Choroid plexus epithelial cell (primary cell): ENCODE data around the gene TRAPPC8.
A peak's percentile ranks its signal among the peaks of the same experiment; 100 is the strongest.

Source experiments
- DNase-seq: peaks from one replicate; pipeline ENCODE4 v3.0.0-alpha.2; 2010; ENCODE audit warnings: low read depth
- H3K4me3 ChIP-seq: 2 replicates; pipeline ENCODE4 v1.5.1; 2011; ENCODE audit warnings: low read depth, mild to moderate bottlenecking, control low read depth, low read length, moderate library complexity
- TF ChIP-seq, protein P1 (sequence below): conservative IDR thresholded peaks from 2 replicates; pipeline ENCODE4 v1.5.1; 2011; ENCODE audit warnings: low read depth, mild to moderate bottlenecking, control low read depth, inconsistent platforms, low read length, moderate library complexity

The TRAPPC8 gene

DNA sequence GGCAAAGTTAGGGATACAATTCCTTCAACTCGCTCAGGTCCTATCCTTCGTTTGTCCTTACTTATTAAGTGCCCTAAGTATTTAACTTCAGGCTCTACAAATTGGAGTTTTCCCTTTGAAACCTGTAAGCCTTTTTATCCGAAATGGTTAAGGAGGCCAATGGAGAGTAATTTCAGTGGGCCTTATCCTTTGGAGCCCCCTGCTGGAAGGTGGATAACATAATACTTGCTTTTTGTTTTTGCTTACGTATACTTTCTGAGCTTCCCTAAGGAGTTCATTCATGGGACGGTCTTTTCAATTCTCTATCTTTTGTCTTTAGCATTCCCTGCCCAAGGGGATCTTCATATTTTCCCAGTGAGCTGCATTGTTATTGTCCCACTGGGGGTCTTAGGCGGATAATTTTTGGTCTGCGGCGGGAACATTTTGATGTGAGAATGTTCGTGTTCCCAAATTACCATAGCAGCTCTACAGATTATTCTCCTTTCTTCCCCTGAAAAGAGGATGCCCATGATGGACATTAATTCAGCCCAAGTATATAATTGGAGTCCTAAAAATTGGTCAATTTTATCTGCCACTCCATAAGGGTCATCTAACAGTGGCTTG lies 34.4 kb upstream of the TRAPPC8 start:
- DNase-seq = peak; percentile 71
- H3K4me3 ChIP-seq = no peak overlapping the region
- TF ChIP-seq, protein P1, sequence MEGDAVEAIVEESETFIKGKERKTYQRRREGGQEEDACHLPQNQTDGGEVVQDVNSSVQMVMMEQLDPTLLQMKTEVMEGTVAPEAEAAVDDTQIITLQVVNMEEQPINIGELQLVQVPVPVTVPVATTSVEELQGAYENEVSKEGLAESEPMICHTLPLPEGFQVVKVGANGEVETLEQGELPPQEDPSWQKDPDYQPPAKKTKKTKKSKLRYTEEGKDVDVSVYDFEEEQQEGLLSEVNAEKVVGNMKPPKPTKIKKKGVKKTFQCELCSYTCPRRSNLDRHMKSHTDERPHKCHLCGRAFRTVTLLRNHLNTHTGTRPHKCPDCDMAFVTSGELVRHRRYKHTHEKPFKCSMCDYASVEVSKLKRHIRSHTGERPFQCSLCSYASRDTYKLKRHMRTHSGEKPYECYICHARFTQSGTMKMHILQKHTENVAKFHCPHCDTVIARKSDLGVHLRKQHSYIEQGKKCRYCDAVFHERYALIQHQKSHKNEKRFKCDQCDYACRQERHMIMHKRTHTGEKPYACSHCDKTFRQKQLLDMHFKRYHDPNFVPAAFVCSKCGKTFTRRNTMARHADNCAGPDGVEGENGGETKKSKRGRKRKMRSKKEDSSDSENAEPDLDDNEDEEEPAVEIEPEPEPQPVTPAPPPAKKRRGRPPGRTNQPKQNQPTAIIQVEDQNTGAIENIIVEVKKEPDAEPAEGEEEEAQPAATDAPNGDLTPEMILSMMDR = peak; percentile 72

DNA sequence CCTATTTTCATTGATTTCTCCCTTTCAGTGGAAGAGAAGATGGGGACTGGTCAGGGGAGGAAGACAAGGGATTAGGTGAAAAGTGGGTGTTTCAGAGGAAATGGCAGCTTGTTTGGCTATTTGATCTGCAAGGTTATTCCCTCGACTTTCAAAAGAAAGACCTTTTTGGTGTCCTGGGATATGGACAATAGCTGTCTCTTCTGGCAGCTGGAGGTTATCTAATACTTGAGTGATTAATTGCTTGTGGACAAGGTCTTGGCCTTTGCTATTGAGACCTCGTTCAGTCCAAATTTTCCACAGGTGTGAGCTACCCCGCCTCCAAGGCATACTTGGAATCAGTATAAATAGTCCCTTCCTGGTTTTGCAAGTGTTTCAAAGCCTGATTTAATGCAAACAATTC lies 33.3 kb upstream of the TRAPPC8 start:
- TF ChIP-seq, protein P1 = no peak
- no peak for DNase-seq
- no peak overlapping the region for H3K4me3 ChIP-seq

DNA sequence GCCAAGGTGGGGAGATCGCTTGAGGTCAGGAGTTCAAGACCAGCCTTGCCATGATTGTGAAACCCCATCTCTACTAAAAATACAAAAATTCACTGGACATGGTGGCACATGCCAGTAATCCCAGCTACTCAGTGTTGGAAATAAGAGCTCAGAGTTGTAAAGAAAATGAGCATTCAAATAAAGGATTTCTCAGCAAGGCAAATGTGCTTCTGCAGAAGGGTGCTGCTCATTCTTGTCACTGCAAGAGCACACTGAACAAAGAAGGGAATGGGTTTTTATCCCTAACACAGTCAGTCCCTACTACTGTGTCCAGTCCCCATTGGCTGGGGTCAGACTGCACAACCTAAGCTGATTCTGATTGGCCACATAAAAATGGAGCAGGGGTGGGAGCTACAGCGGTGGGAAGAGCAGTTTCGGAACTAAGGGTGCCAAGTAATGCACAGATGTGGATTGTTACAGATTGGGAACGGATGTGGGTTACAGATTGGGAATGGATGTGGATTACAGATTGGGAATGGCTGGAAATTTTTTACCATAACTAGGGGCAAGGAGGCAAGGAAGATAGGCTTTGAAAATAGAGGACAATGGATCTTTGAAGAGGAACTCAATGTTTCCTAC lies 31.1 kb upstream of the TRAPPC8 start:
- no peak for DNase-seq
- H3K4me3 ChIP-seq = no peak overlapping the region
- TF ChIP-seq, protein P1 = no peak

DNA sequence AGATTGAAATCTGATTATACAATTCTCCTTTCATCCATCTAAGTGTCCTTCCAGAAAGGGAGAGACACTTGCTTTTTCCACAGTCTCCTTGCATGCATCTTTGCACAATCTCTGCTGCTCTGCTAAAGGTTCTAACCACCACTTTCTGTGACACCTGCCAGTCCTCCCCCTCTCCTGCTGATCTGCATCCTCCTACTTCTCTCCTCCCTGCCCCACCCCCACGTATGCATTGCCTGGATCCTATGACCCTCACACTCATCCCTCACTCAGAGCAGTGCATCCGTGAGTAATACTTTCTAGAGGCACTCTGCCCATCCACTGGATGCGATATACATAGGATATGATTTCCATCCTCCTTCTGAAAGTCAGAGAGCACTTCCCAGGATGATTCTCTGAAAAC lies 27.7 kb upstream of the TRAPPC8 start:
- no peak overlapping the region for H3K4me3 ChIP-seq
- TF ChIP-seq, protein P1 = no peak
- DNase-seq = no peak

DNA sequence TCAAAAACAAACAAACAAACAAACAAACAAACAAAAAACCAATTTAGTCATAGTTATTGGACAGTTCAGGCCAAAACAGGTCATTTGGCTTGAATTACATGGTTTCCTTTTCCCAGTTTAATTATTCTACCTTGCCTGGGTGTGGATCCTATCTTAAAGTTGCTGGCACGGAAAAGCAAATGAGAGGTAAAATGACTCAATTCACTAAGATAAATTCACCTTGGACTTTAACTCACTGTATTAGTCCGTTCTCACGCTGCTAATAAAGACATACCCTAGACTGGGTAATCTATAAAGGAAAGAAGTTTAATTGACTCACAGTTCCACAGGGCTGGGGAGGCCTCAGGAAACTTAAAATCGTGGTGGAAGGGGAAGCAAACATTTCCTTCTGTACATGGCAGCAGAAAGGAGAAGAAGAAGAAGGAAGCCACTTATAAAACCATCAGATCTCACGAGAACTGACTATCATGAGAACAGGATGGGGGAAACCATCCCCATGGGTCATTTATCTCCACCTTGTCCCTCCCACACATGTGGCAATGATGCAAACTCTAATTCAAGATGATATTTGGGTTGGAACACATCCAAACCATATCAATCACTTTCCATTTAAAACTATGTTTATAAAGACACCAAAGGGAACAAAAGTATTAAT lies 22.5 kb upstream of the TRAPPC8 start:
- no peak for DNase-seq
- H3K4me3 ChIP-seq = no peak overlapping the region
- TF ChIP-seq, protein P1 = no peak

DNA sequence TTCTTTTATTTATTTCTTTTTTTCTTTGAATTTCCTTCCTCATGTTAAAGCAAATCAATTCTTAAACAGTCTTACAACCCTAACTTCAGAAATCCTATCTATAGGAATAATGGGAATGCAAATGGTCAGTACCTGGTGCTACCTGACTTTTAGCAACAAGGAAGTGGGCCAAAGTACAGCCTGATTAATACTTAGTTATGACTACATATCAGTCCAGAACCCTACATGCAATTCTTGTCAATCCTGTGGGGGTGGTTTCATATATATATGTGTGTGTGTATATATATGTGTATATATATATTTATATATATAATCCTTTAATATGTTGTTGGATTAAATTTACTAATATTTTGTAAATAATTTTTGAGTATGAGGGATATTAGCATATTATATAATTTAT lies 14.8 kb upstream of the TRAPPC8 start:
- DNase-seq = no peak
- H3K4me3 ChIP-seq = no peak overlapping the region
- TF ChIP-seq, protein P1 = no peak
